DMS79 treated with DMSO at 0.1 percent for 48 hours (cell line): ENCODE measurements around the gene RARB.

Source experiments
- DNase-seq: peaks from one replicate; lab custom pipeline; 2025; lab: John Stamatoyannopoulos, UW

The RARB gene

DNA sequence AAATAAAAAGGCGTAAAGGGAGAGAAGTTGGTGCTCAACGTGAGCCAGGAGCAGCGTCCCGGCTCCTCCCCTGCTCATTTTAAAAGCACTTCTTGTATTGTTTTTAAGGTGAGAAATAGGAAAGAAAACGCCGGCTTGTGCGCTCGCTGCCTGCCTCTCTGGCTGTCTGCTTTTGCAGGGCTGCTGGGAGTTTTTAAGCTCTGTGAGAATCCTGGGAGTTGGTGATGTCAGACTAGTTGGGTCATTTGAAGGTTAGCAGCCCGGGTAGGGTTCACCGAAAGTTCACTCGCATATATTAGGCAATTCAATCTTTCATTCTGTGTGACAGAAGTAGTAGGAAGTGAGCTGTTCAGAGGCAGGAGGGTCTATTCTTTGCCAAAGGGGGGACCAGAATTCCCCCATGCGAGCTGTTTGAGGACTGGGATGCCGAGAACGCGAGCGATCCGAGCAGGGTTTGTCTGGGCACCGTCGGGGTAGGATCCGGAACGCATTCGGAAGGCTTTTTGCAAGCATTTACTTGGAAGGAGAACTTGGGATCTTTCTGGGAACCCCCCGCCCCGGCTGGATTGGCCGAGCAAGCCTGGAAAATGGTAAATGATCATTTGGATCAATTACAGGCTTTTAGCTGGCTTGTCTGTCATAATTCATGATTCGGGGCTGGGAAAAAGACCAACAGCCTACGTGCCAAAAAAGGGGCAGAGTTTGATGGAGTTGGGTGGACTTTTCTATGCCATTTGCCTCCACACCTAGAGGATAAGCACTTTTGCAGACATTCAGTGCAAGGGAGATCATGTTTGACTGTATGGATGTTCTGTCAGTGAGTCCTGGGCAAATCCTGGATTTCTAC is at the start of gene RARB:
Gene RARB, plus strand, starts transcription at position 322 of the 847 bp plus-strand sequence. Its CDS starts 469 bp downstream, at position 791.
- peak; percentile 13 for DNase-seq

- DNase-seq, result no peak
Observed at GRCh38 chr3:25378786-25379311, 49.2 kb upstream of the RARB start.

- DNase-seq, result no peak
Observed at GRCh38 chr3:25380222-25380739, 47.8 kb upstream of the RARB start.

DNA sequence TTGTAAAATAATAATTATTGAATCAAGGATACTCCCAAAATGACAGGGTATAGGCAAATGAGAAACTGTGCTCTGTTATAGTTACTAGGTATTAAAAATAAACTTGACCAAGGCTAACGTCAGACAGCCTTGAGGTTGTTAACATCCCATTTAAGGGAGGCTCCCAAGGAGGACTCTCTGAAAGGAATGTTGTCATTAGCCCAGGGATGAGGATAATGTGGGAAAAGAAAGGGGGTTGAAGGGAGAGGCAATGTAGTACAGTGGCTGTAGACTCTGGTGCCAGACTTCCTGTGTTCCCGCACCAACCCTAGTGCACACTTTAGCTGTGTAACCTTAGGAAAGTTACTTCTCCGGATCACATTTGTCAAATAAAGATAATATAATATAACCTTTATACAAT is 47.0 kb upstream of the RARB start:
- DNase-seq, result no peak

- DNase-seq, result no peak
Observed at GRCh38 chr3:25384471-25384870, 43.6 kb upstream of the RARB start.

- no peak for DNase-seq
Observed at GRCh38 chr3:25385807-25386460, 42.1 kb upstream of the RARB start.

DNA sequence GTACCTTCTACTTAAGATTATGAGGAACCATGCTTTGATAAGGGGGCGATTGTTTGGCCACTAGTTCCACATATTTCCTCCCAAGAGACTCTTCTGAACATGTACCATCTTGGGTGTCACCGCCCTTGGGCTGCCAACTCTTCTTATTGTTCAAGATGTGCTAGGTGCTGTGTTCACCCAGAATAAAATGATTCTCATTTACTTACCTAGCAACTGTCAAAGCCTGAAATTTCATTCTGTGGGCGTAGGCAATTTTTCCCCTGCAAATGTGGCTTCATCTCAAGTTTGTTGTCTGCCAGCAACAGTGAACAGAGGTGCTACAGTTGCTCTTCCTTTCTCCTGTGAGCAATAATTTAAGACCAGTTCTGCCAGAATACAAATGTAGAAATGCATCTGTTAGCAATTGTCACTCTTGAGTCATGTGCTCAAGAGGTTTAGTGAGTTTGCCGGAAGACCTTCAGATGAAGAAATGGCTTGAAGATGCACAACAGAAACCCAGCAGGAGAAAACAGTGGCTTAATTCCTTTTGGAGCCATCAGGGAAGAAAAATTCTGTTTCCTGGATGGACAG is 41.3 kb upstream of the RARB start:
- no peak for DNase-seq

DNA sequence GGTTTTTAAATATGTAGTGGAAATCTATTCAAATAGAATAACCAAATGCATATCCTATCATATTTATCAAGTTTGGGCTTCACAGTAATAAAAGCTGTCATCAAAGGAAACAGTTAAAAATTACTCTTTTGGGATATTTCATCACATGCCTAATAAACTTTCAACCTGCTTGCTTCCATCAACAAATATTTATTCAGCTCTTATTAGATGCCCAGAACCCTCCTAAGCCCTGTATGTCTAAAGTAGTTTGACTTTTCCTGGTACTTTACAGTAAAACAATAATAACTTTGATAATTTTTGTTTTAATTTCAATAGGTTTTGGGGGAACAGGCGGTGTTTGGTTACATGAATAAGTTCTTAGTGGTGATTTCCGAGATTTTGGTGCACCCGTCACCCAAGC is 37.5 kb upstream of the RARB start:
- no peak for DNase-seq

- no peak for DNase-seq
Observed at GRCh38 chr3:25396251-25396650, 31.8 kb upstream of the RARB start.

DNA sequence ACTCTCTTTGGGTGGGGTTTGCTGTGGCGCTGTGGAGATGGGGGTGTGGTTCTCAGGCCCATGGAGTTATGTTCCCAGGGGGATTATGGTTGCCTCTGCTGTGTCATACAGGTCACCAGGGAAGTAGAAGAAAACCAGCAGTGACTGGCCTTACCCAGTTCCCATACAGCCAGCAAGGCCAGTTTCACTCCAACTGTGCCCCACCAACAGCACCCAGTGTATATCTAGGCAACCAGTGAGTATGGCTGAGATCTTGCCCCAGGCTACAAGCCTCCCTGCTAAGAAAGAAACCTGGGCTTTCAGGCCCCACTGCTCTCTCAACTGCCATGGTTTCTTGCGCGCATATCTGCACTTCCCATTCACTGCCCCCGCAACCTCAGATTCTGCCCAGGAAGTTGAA is 31.4 kb upstream of the RARB start:
- no peak for DNase-seq

DNA sequence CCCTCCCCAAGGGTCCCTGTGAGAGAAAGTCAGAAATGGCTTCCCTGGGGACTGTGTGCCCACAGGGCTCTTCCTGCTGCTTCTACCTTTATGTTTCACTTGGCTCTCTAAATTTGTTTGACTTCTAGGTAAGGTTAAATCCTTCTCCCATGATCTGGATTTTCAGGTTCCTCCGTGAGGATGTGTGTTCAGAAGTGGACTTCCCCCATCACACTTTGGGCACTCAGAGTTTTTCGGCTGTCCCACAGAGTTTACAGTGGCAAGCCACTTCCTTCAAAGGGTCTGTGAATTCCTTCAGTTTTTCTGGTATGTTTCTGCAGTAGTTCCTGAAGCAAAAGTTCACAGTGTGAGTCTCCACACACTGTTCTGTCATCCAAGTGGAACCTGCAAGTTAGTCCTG is 30.9 kb upstream of the RARB start:
- no peak for DNase-seq

- no peak for DNase-seq
Observed at GRCh38 chr3:25400587-25400986, 27.5 kb upstream of the RARB start.

- no peak for DNase-seq
Observed at GRCh38 chr3:25403968-25404367, 24.1 kb upstream of the RARB start.

DNA sequence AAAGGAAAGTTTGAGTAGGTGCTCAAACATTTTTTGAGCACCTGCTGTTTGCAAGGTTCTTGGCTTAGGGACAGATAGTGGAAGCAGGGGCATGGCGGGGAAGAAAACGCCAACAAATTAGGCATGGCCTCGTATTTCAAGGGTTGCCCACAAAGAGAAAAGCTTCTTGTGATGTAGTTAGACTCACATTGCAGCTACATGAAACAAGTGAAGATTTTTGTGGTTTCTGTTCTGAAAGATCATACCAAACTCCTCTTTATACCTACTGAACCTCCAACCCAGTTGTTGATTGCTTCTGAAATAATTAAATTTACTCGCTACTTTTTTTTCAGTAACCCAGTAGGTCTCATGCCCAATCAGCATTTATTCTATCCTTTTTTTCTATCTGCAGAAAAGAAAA is 23.5 kb upstream of the RARB start:
- no peak for DNase-seq

DNA sequence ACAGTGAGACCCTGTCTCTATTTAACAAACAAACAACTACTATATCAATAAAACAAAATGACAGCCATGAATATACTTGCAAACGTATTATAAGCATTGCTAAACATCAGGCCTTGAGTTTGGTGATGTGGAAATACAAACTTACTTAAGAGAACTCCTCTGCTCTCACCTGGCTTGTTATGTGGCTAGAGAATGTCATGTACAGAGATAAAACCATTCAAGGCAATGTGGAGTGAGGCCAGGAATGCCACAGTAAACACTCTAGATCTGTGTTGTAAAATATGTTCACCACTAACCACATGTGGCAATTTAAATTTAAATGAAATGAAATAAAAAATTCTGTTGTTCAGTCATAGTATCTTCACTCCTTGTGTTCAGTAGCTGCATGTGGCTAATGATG is 22.7 kb upstream of the RARB start:
- DNase-seq, result no peak

DNA sequence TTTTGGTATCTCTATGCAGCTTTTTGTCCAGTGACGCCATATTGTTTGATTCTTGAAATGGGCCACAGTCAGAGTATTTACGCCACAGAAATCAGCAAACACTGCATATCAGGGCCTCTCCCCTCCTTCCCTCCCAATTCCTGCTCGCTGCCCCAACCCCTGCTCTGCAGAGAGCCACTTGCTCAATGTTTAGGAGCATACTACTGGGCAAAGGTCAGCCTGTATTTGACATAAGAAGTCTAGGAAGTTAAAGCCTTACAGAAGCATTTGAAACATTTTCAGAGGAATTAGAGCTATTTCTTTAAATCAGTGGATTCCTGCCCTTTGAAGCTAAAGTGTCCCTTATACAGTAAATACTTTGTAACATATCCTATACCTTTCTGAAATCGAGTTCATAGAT is 17.4 kb upstream of the RARB start:
- no peak for DNase-seq

- no peak for DNase-seq
Observed at GRCh38 chr3:25412269-25412668, 15.8 kb upstream of the RARB start.

DNA sequence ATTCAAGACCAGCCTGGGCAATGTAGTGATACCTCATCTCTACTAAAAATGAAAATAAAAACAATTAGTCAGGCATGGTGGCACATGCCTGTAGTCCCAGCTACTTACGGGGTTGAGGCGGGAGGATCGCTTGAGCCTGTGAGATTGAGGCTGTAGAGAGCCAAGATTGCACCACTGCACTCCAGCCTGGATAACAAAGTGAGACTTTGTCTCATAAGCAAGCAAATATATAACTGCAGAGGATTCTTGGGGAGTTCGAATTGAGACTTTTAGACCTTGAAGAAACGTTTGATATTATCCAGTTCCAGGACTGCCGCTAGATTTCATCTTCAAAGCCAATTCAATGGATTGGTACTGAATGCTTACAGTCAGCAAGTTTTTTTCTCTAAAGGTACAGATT is 11.9 kb upstream of the RARB start:
- DNase-seq, result no peak

- DNase-seq, result no peak
Observed at GRCh38 chr3:25418596-25418995, 9.5 kb upstream of the RARB start.

DNA sequence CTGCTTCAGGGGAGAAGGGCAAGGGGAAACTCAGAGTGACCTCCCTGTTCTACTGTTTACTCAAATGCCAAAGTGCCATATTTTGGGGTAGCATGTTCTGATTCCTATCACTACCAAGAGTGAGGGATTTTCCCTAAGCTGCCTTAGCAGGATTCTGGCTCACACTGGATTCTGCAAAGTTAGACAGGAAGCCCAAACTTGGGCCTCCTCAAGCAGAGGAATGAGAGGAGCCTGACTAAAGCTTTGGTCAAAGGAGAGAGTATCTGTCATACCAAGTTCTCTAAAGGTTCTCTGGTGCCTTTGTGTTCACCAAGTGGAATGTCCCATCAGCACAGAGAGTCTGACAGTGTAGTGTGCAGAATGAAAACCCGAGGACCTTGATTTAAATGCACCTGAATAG is 8.8 kb upstream of the RARB start:
- DNase-seq, result no peak

DNA sequence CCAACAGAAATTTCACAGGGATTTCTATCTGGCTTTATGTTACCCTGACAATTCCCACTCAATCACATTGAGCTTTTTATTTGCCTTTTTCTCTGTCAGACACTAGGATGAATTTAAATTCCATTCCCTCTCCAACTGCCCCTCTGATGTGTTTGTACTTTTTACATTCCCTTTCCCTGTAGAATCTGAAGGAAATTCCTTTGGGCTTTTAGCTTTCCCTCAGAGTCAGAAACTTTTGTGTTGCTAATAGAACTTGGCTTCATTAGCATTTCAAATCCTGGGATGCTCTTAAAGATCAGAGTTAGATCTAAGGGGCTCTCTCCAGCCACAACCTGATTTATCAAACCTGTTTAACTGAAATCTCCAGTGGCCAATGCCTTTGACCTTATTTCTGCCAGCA is 7.9 kb upstream of the RARB start:
- no peak for DNase-seq

DNA sequence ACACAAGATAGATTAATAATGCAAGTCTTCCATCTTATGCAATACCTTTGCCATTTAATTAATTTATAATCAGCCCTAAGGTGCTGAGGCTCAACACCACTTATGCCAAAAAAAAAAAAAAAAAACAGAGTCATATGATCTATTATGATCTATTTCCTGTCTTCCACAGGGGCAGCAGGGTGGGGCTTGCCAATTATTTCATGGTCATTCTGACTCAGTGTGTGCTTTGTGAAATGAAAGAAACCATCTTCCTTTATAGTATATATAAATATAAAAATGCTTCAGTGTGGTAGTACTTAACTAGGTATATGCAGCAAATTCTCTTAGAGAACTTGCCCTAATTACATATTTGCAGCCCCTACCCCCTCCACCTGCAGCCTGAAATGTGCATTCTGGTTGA is 7.2 kb upstream of the RARB start:
- DNase-seq, result no peak

DNA sequence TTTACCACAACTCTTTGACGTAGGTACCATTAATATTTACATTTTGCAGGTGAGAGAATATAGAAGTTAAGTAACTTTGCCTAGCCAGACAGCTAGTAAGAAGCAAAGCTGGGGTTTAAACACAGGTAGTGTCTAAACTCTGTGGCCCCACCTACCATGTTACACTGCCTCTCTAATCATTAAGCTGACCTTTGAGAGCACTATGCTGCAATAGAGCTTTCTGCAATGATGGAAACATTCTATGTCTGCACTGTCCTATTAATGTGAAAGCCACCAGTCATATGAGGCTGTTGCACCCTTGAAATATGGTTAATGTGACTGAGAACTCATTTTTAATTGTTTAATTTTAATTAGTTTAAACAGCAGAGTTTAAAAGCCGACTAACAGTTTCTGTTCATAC is 6.3 kb upstream of the RARB start:
- no peak for DNase-seq
